OCI-LY3 (cell line): ENCODE results near the gene SLC13A5.

ENCODE experiments used
- H2AFZ ChIP-seq: fragments of 200-600, 300-600 bp; shearing (Covaris generic); 2 replicates; pipeline ENCODE4 v1.6.0; 2014; ENCODE audit warnings: antibody characterized with exemption, low read depth, low read length
- H3K27ac ChIP-seq: fragments of 200-600, 300-600 bp; sonication (generic); 2 replicates; pipeline ENCODE4 v1.5.1; 2014; ENCODE audit warnings: mild to moderate bottlenecking, low read length, moderate library complexity, mixed read lengths
- H3K27me3 ChIP-seq: fragments of 200-600, 300-600 bp; sonication (generic); 2 replicates; pipeline ENCODE4 v1.6.1; 2014; ENCODE audit warnings: low read depth, low read length, mixed read lengths
- H3K36me3 ChIP-seq: fragments of 200-600, 300-600 bp; sonication (generic); replicated peaks from 2 replicates; pipeline ENCODE3; 2014; ENCODE audit warnings: low read depth, low read length, mixed read lengths
- H3K4me1 ChIP-seq: fragments of 300-600, 200-600 bp; sonication (generic); 2 replicates; pipeline ENCODE4 v1.6.1; 2014; ENCODE audit warnings: low read length, mixed read lengths
- H3K4me2 ChIP-seq: fragments of 200-600, 300-600 bp; sonication (generic); 2 replicates; pipeline ENCODE4 v1.6.1; 2014; ENCODE audit warnings: low read length, mixed read lengths
- H3K4me3 ChIP-seq: fragments of 300-600, 200-600 bp; sonication (generic); 2 replicates; pipeline ENCODE4 v1.5.1; 2014; ENCODE audit warnings: antibody characterized with exemption, mild to moderate bottlenecking, low read length, moderate library complexity
- H3K79me2 ChIP-seq: fragments of 300-600, 200-600 bp; shearing (Covaris generic); 2 replicates; pipeline ENCODE4 v1.6.1; 2014; ENCODE audit warnings: mild to moderate bottlenecking, low read length, mixed read lengths
- H3K9ac ChIP-seq: fragments of 300-600, 200-600 bp; shearing (Covaris generic); 2 replicates; pipeline ENCODE4 v1.6.0; 2014; ENCODE audit warnings: mild to moderate bottlenecking, low read length, moderate library complexity
- H3K9me3 ChIP-seq: fragments of 200-600, 300-600 bp; shearing (Covaris generic); 2 replicates; pipeline ENCODE4 v1.6.1; 2014; ENCODE audit warnings: low read length, mixed read lengths; ENCODE audit not compliant: insufficient read depth
- H4K20me1 ChIP-seq: fragments of 200-600, 300-600 bp; sonication (generic); 2 replicates; pipeline ENCODE4 v1.6.1; 2016; ENCODE audit warnings: low read length, mixed read lengths; ENCODE audit not compliant: insufficient read depth
- CTCF ChIP-seq: fragments of 200-600, 300-600 bp; sonication (generic); IDR thresholded peaks from 2 replicates; pipeline ENCODE4 v1.5.1; 2014; ENCODE audit warnings: antibody characterized with exemption, low read length, low read depth
- EZH2phosphoT487 ChIP-seq: fragments of 200-600 bp; shearing (Covaris generic); IDR thresholded peaks from 2 replicates; pipeline ENCODE4 v1.6.1; 2018; ENCODE audit warnings: antibody characterized with exemption, mixed run types, low read depth

Gene SLC13A5

DNA sequence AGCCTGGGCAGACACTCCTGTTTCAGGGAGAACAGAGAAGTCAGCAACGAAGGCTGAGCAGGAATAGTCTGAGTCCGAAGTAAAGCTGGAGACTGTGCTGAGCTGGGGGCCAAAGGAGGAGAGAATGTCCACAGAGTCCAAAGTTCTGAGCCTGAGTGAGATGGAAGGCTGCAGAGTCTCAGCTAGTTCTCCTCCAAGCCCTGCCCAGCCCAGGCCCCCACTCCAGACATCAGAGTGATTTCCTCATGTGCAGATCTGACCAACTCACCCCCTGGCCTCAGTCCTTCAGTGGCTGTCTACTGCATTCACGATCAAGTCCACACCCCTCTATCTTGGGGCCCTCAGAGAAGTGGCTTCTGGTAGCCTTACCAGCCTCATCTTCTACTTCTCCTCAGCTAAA, 21.6 kb downstream of the SLC13A5 start:
- no peak overlapping the region for H3K4me3 ChIP-seq
- no peaks in the 10 kb centered on the region for H3K9me3 ChIP-seq
- H3K4me1 ChIP-seq: no peaks in the 10 kb centered on the region
- no peaks in the 10 kb centered on the region for H3K36me3 ChIP-seq
- H3K4me2 ChIP-seq: no peak overlapping the region
- peaks cover 5% of the 10 kb centered on the region; the same call in 1 of the 2 replicates for H3K27me3 ChIP-seq
- no peaks in the 10 kb centered on the region for H4K20me1 ChIP-seq
- no peak overlapping the region for H2AFZ ChIP-seq
- no peaks in the 10 kb centered on the region for H3K79me2 ChIP-seq
- TF ChIP-seq EZH2phosphoT487 (no peak), CTCF (no peak)
- H3K9ac ChIP-seq: no peak overlapping the region
- H3K27ac ChIP-seq: no peak overlapping the region

- no peak overlapping the region for H3K9ac ChIP-seq
- H3K4me2 ChIP-seq: no peak overlapping the region
- H3K27me3 ChIP-seq: peaks cover 5% of the 10 kb centered on the region; the same call in 1 of the 2 replicates
These were observed 22.5 kb downstream of the SLC13A5 start for GRCh38 chr17:6690641-6691040.

DNA sequence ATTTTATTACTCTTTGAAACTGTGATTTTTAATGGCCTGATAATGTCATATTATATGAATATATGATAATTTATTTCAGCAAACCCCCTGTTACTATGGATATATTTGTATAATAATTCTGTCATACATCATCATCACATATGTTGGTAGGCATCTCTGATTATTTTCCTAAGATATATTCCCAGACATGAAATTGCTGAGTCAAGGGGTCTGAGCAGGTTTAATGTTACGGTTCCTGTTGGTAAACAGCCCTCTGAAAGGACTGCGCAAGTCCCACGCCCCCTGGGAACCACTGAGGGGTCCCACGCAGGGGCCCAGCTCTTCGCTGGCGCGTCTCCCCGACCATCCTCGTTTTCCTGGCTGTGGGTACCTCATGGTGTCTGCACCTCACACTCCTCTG, 24.2 kb downstream of the SLC13A5 start:
- no peaks in the 10 kb centered on the region for H3K9me3 ChIP-seq
- H3K79me2 ChIP-seq: no peaks in the 10 kb centered on the region
- no peaks in the 10 kb centered on the region for H3K36me3 ChIP-seq
- no peak overlapping the region for H3K9ac ChIP-seq
- TF ChIP-seq CTCF (no peak), EZH2phosphoT487 (no peak)
- no peaks in the 10 kb centered on the region for H4K20me1 ChIP-seq
- H3K4me1 ChIP-seq: no peaks in the 10 kb centered on the region
- H2AFZ ChIP-seq: no peak overlapping the region
- no peak overlapping the region for H3K27ac ChIP-seq
- H3K4me3 ChIP-seq: no peak overlapping the region
- no peaks in the 10 kb centered on the region for H3K27me3 ChIP-seq
- H3K4me2 ChIP-seq: no peak overlapping the region

More at GRCh38 chr17:6690641-6691040, 22.5 kb downstream of the SLC13A5 start:
- no peak for TF ChIP-seq EZH2phosphoT487
- TF ChIP-seq CTCF: no peak
- no peaks in the 10 kb centered on the region for H4K20me1 ChIP-seq
- no peaks in the 10 kb centered on the region for H3K79me2 ChIP-seq
- no peak overlapping the region for H3K27ac ChIP-seq
- H3K4me1 ChIP-seq: no peaks in the 10 kb centered on the region
- no peaks in the 10 kb centered on the region for H3K36me3 ChIP-seq
- no peak overlapping the region for H3K4me3 ChIP-seq
- no peak overlapping the region for H2AFZ ChIP-seq
- no peaks in the 10 kb centered on the region for H3K9me3 ChIP-seq

GRCh38 chr17:6686026-6686425, 27.1 kb downstream of the SLC13A5 start:
- Histone ChIP-seq H3K4me1 (no peaks in the 10 kb centered on the region), H3K36me3 (no peaks in the 10 kb centered on the region)

More at GRCh38 chr17:6686026-6686425, 27.1 kb downstream of the SLC13A5 start:
- Histone ChIP-seq H2AFZ (no peak overlapping the region), H3K9me3 (no peaks in the 10 kb centered on the region), H3K4me3 (no peak overlapping the region), H3K79me2 (no peaks in the 10 kb centered on the region), H3K27me3 (no peaks in the 10 kb centered on the region), H3K9ac (no peak overlapping the region), H4K20me1 (no peaks in the 10 kb centered on the region), H3K27ac (no peak overlapping the region), H3K4me2 (no peak overlapping the region)
- TF ChIP-seq EZH2phosphoT487: no peak
- no peak for TF ChIP-seq CTCF
